Erythroblast (primary cell): ENCODE results near the gene SNAP29.
"Not testable (repeated sequence)": the region's sequence is repeated elsewhere in the genome, so short reads cannot be mapped to it uniquely, and the experiment has no call there.

Experiments
- GATA1 ChIP-seq: IDR thresholded peaks from 2 replicates; pipeline ENCODE4 v1.6.1; 2011; ENCODE audit warnings: low read depth, mild to moderate bottlenecking, control low read depth, low read length, moderate library complexity
- POLR2A ChIP-seq: IDR thresholded peaks from 2 replicates; pipeline ENCODE4 v1.6.1; 2011; ENCODE audit warnings: mild to moderate bottlenecking, low read length

- TF ChIP-seq POLR2A, GATA1: not testable (repeated sequence)
Observed at GRCh38 chr22:20930435-20930834, 71.6 kb downstream of the SNAP29 start.
